ENCODE results near the gene VAV2.

VAV2 gene

GRCh38 chr9:133739408-133740280 is 252.5 kb downstream of the VAV2 start:
- no peak for DNase-seq (ENCODE audit: low read depth)

GRCh38 chr9:133738640-133739225 is 253.4 kb downstream of the VAV2 start:
- DNase-seq (ENCODE audit: low read depth), result no peak

GRCh38 chr9:133737774-133738639 is 254.1 kb downstream of the VAV2 start, which contains the start of gene SARDH:
Gene SARDH (minus strand): TSS chr9:133738352. CDS start chr9:133734173, 4,179 bp downstream.
- peak; percentile 40 for DNase-seq (ENCODE audit: low read depth)

- no peak for DNase-seq (ENCODE audit: low read depth)
Observed at GRCh38 chr9:133737071-133737773, 254.9 kb downstream of the VAV2 start.

GRCh38 chr9:133735931-133736330 is 256.2 kb downstream of the VAV2 start:
- DNase-seq (ENCODE audit: low read depth), result no peak

GRCh38 chr9:133735415-133735775 is 256.7 kb downstream of the VAV2 start:
- no peak for DNase-seq (ENCODE audit: low read depth)

- no peak for DNase-seq (ENCODE audit: low read depth)
Observed at GRCh38 chr9:133734590-133735414, 257.3 kb downstream of the VAV2 start.

- DNase-seq (ENCODE audit: low read depth), result no peak
Observed at GRCh38 chr9:133733796-133734533, 258.2 kb downstream of the VAV2 start.

GRCh38 chr9:133733421-133733795 is 258.7 kb downstream of the VAV2 start:
- no peak for DNase-seq (ENCODE audit: low read depth)

- no peak for DNase-seq (ENCODE audit: low read depth)
Observed at GRCh38 chr9:133732639-133733408, 259.3 kb downstream of the VAV2 start.

- DNase-seq (ENCODE audit: low read depth), result peak; percentile 49
Observed at GRCh38 chr9:133731876-133732638, 260.1 kb downstream of the VAV2 start.

GRCh38 chr9:133730994-133731715 is 261.0 kb downstream of the VAV2 start:
- DNase-seq (ENCODE audit: low read depth), result no peak

- no peak for DNase-seq (ENCODE audit: low read depth)
Observed at GRCh38 chr9:133729617-133730281, 262.4 kb downstream of the VAV2 start.

GRCh38 chr9:133728856-133729616 is 263.1 kb downstream of the VAV2 start:
- no peak for DNase-seq (ENCODE audit: low read depth)

- DNase-seq (ENCODE audit: low read depth), result no peak
Observed at GRCh38 chr9:133727876-133728441, 264.2 kb downstream of the VAV2 start.

GRCh38 chr9:133727277-133727875 is 264.7 kb downstream of the VAV2 start:
- no peak for DNase-seq (ENCODE audit: low read depth)

Measured in ELR (cell line).